ENCODE results near the gene RNF225.
"Not testable (repeated sequence)": the region's sequence is repeated elsewhere in the genome, so short reads cannot be mapped to it uniquely, and the experiment has no call there.

RNF225 gene

DNA sequence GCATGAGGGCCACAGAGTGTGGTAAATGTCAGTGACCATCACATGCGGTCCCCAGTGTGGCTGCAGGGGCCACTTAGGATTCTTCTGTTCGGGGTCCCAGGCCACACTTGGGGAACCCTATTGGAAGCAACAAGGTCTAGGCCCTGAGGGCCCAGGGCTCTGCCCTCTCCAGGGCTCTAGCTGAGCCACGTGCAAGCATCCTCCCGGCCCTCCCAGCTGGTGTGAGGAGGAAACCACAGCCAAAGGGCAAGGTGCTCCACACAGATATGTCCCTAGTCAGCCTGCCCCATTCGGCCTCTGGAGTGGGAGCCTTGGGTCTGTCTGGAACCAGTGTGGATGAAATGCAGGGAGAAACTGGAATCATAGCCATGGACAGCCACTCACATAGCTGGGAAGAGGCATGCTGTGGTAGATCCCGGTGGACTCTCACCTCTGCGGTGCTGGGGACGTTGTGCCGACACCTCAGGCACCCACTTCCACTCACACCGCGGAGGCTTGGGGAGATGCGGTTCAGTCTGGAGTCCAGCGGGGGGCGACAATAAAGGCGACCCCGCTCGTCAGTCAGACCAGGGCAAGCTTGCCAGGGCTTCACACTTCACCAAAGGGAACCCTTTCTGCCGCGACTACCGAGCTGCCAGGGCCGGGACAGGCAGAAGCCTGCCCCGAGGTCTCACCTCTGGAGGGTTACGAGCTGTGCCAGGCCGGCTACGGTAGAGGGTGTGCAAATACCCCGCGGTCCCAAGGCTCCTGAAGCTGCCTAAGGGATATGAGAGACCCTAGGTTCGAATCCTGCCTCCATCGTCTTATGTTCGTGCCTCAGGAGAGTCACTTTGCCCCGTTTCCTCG lies 28.6 kb upstream of the RNF225 start:
- TF ChIP-seq, protein P1, sequence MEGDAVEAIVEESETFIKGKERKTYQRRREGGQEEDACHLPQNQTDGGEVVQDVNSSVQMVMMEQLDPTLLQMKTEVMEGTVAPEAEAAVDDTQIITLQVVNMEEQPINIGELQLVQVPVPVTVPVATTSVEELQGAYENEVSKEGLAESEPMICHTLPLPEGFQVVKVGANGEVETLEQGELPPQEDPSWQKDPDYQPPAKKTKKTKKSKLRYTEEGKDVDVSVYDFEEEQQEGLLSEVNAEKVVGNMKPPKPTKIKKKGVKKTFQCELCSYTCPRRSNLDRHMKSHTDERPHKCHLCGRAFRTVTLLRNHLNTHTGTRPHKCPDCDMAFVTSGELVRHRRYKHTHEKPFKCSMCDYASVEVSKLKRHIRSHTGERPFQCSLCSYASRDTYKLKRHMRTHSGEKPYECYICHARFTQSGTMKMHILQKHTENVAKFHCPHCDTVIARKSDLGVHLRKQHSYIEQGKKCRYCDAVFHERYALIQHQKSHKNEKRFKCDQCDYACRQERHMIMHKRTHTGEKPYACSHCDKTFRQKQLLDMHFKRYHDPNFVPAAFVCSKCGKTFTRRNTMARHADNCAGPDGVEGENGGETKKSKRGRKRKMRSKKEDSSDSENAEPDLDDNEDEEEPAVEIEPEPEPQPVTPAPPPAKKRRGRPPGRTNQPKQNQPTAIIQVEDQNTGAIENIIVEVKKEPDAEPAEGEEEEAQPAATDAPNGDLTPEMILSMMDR (IDR thresholded peaks at IDR 0.05; ENCODE audit: low read depth, low read length, missing control alignments): no peak
- DNase-seq (ENCODE audit: extremely low read depth, low read depth): no peak
- H3K4me3 ChIP-seq (replicated peaks; ENCODE audit: low read depth, low read length): no peak overlapping the region

DNA sequence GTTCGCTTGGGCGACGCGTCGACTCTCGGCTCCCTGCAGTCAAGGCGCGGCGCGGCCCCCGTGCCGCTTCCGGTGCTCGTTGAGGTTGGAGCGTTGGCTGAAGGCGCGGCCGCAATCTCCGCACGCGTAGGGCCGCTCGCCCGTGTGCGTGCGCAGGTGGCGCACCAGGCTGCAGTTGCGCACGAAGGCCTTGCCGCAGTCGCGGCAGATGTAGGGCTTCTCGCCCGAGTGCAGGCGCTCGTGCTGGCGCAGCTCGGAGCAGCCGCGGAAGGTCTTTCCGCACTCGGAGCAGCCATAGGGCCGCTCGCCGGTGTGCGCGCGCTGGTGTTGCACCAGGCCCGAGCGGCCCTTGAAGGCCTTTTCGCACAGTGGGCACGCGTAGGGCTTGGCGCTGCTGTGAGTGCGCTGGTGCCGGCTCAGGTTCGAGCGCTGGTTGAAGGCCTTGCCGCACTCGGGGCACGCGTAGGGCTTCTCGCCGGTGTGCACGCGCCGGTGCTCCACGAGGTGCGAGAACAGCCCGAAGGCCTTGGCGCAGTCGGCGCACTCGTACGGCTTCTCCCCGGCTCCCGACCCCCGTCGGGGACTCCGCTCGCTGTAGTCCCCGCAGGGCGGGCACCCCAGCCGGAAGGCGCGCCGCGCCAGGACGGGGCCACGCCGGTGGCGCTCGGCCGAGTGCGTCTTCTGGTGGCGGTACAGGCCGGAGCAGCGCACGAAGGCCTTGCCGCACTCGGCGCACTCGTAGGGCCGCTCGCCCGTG lies 27.6 kb upstream of the RNF225 start:
- H3K4me3 ChIP-seq (replicated peaks; ENCODE audit: low read depth, low read length): no peak overlapping the region
- DNase-seq (ENCODE audit: extremely low read depth, low read depth): no peak
- TF ChIP-seq, protein P1 (IDR thresholded peaks at IDR 0.05; ENCODE audit: low read depth, low read length, missing control alignments): no peak

DNA sequence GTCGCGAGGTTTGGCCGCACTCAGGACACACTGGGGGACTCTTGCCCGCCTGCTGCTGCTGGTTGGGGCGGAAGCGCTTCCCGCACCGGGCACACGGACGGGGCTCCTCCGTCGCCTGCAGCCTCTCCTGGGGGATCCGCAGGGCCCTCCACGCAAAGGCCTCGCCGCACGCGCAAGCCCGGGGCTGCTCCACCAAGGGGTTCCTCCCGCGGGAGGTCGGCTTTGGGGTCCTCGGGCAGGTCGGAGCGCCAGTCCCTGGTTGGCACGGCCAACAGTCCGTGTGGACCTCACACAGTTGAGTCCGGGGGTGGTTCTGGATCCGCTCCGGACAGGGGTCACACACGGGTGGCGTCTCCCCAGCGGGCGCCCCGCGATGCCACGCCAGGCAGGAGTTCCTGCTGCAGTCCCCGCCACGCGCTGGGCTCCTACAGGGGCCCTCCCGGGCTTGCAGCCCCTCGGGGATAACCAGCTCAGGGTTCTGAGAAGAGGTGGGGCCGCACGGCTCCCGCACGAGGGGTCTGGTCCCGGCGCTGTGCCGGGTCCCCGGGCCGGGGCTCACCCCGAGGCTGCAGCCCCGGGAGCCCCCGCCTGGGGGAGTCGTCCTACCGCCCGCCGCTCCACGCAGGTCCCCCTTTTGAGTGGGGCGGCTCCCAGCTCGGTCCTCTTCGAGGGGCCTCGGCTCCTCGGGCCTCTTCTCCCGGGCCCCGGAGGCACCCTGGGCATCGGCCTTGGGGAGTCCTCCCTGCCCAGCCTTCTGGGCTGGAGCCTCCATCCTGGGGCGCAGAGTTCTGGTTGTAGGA lies 26.7 kb upstream of the RNF225 start:
- no peak for DNase-seq (ENCODE audit: extremely low read depth, low read depth)
- TF ChIP-seq, protein P1 (IDR thresholded peaks at IDR 0.05; ENCODE audit: low read depth, low read length, missing control alignments): no peak
- no peak overlapping the region for H3K4me3 ChIP-seq (replicated peaks; ENCODE audit: low read depth, low read length)

DNA sequence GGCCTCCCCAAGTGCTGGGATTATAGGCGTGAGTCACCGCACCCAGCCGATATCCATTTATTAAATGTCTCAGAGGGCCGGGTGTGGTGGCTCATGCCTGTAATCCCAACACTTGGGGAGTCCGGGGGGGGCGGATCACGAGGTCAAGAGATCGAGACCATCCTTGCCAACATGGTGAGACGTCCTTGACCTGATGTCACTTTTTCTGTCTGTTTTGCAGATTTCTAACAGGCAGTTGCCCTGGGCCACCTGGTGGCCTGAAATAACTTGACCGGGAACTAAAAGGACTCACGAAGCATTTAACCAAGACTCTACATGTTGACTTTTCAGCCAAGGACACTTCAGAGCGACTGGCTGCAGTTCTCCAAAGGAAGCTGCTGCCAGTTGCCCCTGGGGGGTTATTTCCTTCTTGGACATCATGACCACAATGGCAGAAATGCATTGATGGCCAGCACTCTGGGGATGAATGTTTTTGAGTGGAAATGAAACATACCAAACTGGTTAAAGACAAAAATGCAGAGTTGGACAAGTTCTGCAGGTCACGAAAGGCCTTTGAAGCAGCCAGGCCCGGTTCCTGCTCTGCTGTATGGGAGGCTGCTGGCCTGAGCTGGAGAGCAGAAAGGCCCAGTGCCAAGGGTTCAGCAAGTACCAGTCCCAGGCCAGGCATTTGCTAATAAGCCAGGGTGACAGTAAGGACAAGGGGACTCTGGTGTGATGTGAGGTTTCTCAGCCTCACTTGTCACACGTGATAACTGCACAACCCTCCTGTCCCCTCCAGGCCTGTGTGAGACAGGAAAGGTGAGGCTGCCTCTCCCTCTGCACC lies 22.9 kb upstream of the RNF225 start:
- no peak overlapping the region for H3K4me3 ChIP-seq (replicated peaks; ENCODE audit: low read depth, low read length)
- TF ChIP-seq, protein P1 (IDR thresholded peaks at IDR 0.05; ENCODE audit: low read depth, low read length, missing control alignments): no peak
- no peak for DNase-seq (ENCODE audit: extremely low read depth, low read depth)

DNA sequence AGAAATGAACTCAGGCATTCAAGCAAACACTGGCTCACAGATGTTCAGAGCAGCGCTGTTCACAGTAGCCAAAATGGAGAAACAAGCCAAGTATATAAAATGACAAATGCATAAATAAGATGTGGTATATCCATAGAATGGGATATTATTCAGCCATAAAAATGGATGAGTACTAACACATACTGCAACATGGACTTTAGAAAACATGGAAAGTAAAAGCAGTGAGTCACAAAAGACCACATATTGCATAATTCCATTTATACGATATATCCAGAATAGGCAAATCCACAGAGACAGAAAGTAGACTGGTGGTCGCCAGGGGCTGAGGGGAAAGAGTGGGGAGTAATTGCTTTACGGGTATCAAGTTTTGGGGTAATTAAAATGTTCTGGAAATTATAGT lies 21.3 kb upstream of the RNF225 start:
- TF ChIP-seq, protein P1 (IDR thresholded peaks at IDR 0.05; ENCODE audit: low read depth, low read length, missing control alignments): no peak
- DNase-seq (ENCODE audit: extremely low read depth, low read depth): no peak
- H3K4me3 ChIP-seq (replicated peaks; ENCODE audit: low read depth, low read length): no peak overlapping the region

DNA sequence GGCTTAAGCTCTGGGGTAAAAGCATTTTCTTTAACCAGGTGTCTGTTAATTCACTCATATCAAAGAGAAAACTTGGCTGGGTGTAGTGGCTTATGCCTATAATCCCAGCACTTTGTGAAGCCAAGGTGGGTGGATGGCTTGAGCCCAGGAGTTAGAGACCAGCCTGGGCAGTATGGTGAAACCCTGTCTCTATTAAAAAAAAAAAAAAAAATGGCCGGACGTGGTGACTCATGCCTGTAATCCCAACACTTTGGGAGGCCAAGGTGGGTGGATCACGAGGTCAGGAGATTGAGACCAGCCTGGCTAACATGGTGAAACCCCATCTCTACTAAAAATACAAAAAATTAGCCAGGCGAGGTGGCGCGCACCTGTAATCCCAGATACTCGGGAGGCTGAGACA lies 18.7 kb upstream of the RNF225 start:
- not testable (repeated sequence) for H3K4me3 ChIP-seq (replicated peaks; ENCODE audit: low read depth, low read length); DNase-seq (ENCODE audit: extremely low read depth, low read depth)

All from HFF-Myc (cell line).